Neural cell (in vitro differentiated cells): ENCODE results near the gene NR4A2.

ENCODE experiments used
- EP300 ChIP-seq: fragments of 450-650 bp; conservative IDR thresholded peaks from 2 replicates; pipeline ENCODE4 v1.6.1; 2014; ENCODE audit warnings: antibody characterized with exemption, mild to moderate bottlenecking, moderate library complexity; ENCODE audit not compliant: poor library complexity, severe bottlenecking
- EZH2 ChIP-seq: fragments of 200-600, 300-800 bp; shearing (Covaris generic), sonication (generic); IDR thresholded peaks from 2 replicates; pipeline ENCODE4 v1.6.1; 2014; ENCODE audit warnings: antibody characterized with exemption, low read length, borderline replicate concordance, mild to moderate bottlenecking; ENCODE audit not compliant: insufficient read depth, poor library complexity, severe bottlenecking
- POLR2AphosphoS5 ChIP-seq: IDR thresholded peaks from 2 replicates; pipeline ENCODE4 v1.6.1; 2012
- TF ChIP-seq, protein P1 (sequence below): fragments of 450-650 bp; IDR thresholded peaks from 2 replicates; pipeline ENCODE4 v1.5.1; 2014; ENCODE audit warnings: antibody characterized with exemption, mild to moderate bottlenecking, moderate library complexity; ENCODE audit not compliant: poor library complexity, severe bottlenecking

DNA sequence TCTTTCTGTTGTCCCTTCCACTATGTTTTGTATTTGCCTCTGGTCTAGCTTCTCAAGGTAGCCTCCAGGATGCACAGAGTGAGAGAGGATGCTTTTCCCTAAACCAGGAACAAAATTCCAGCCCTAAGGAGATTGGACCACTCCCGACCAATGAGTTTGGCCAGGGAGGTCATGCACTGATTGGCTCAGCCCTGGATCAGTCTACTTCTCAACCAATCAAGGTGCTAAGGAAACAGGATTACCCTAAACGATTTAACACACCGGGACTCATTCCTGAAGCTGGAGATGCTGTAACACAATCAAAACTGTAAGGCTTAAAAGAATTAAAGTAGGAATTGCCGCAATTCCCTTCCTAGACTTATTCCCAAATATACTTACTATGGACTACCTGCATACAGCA is 34.2 kb upstream of the NR4A2 start:
- TF ChIP-seq POLR2AphosphoS5, result no peak
- TF ChIP-seq, protein P1, sequence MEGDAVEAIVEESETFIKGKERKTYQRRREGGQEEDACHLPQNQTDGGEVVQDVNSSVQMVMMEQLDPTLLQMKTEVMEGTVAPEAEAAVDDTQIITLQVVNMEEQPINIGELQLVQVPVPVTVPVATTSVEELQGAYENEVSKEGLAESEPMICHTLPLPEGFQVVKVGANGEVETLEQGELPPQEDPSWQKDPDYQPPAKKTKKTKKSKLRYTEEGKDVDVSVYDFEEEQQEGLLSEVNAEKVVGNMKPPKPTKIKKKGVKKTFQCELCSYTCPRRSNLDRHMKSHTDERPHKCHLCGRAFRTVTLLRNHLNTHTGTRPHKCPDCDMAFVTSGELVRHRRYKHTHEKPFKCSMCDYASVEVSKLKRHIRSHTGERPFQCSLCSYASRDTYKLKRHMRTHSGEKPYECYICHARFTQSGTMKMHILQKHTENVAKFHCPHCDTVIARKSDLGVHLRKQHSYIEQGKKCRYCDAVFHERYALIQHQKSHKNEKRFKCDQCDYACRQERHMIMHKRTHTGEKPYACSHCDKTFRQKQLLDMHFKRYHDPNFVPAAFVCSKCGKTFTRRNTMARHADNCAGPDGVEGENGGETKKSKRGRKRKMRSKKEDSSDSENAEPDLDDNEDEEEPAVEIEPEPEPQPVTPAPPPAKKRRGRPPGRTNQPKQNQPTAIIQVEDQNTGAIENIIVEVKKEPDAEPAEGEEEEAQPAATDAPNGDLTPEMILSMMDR, result no peak
- no peak for TF ChIP-seq EZH2
- TF ChIP-seq EP300, result no peak
